HG02678 (cell line): ENCODE data around the gene SCD.
"Not testable (repeated sequence)": the region's sequence is repeated elsewhere in the genome, so short reads cannot be mapped to it uniquely, and the experiment has no call there.

ENCODE experiments used
- ATAC-seq: cut with Tn5 transposase; IDR thresholded peaks from one replicate; pipeline ENCODE4 v1.9.1; 2021; ENCODE audit warnings: mild to moderate bottlenecking, moderate library complexity; ENCODE audit not compliant: unreplicated experiment

Gene SCD

GRCh38 chr10:100346765-100347567 lies at the start of gene SCD:
TSS of gene SCD (plus strand) at chr10:100347233. CDS start at chr10:100347505, 272 bp downstream.
- ATAC-seq: peak; percentile 88

GRCh38 chr10:100297242-100297641 lies 49.8 kb upstream of the SCD start:
- no peak for ATAC-seq

GRCh38 chr10:100301123-100301522 lies 45.9 kb upstream of the SCD start:
- not testable (repeated sequence) for ATAC-seq

- no peak for ATAC-seq
These were observed 43.2 kb upstream of the SCD start for GRCh38 chr10:100303724-100304319.

- no peak for ATAC-seq
These were observed 42.6 kb upstream of the SCD start for GRCh38 chr10:100304414-100304813.

- ATAC-seq: no peak
These were observed 40.2 kb upstream of the SCD start for GRCh38 chr10:100306861-100307260.

GRCh38 chr10:100307684-100308083 lies 39.3 kb upstream of the SCD start:
- no peak for ATAC-seq

- no peak for ATAC-seq
These were observed 35.7 kb upstream of the SCD start for GRCh38 chr10:100311298-100311697.

GRCh38 chr10:100315615-100316014 lies 31.4 kb upstream of the SCD start:
- ATAC-seq: no peak

- ATAC-seq: no peak
These were observed 28.8 kb upstream of the SCD start for GRCh38 chr10:100318207-100318606.

- no peak for ATAC-seq
These were observed 27.2 kb upstream of the SCD start for GRCh38 chr10:100319707-100320402.

GRCh38 chr10:100325158-100325557 lies 21.9 kb upstream of the SCD start:
- no peak for ATAC-seq

GRCh38 chr10:100327007-100327717 lies 19.9 kb upstream of the SCD start:
- peak; percentile 97 for ATAC-seq

- no peak for ATAC-seq
These were observed 19.4 kb upstream of the SCD start for GRCh38 chr10:100327718-100328009.

- no peak for ATAC-seq
These were observed 18.8 kb upstream of the SCD start for GRCh38 chr10:100328198-100328597.

- no peak for ATAC-seq
These were observed 17.0 kb upstream of the SCD start, which contains the start of gene PKD2L1 for GRCh38 chr10:100330079-100330478. TSS of gene PKD2L1 (minus strand) at chr10:100330228. CDS start at chr10:100330103, 125 bp downstream.

GRCh38 chr10:100333106-100333505 lies 13.9 kb upstream of the SCD start:
- ATAC-seq: no peak

GRCh38 chr10:100333661-100334440 lies 13.2 kb upstream of the SCD start:
- no peak for ATAC-seq

- ATAC-seq: no peak
These were observed 12.3 kb upstream of the SCD start for GRCh38 chr10:100334762-100335161.

GRCh38 chr10:100338434-100339036 lies 8.5 kb upstream of the SCD start:
- peak; percentile 58 for ATAC-seq
